HG02884 (cell line): ENCODE data around the gene SRCIN1.

Experiments used
- ATAC-seq: cut with Tn5 transposase; IDR thresholded peaks from one replicate; pipeline ENCODE4 v1.9.1; 2021; ENCODE audit warnings: mild to moderate bottlenecking, moderate library complexity; ENCODE audit not compliant: unreplicated experiment

The SRCIN1 gene

GRCh38 chr17:38601539-38602351, 4.0 kb downstream of the SRCIN1 start:
- no peak for ATAC-seq

GRCh38 chr17:38600906-38601305, 4.8 kb downstream of the SRCIN1 start:
- no peak for ATAC-seq

GRCh38 chr17:38600416-38600815, 5.3 kb downstream of the SRCIN1 start:
- ATAC-seq: no peak

- no peak for ATAC-seq
Measured at GRCh38 chr17:38599398-38599856, 6.3 kb downstream of the SRCIN1 start.

GRCh38 chr17:38598995-38599394, 6.8 kb downstream of the SRCIN1 start:
- ATAC-seq: no peak

- no peak for ATAC-seq
Measured at GRCh38 chr17:38598536-38598935, 7.2 kb downstream of the SRCIN1 start.

- no peak for ATAC-seq
Measured at GRCh38 chr17:38597375-38597774, 8.4 kb downstream of the SRCIN1 start.

- no peak for ATAC-seq
Measured at GRCh38 chr17:38596651-38597050, 9.1 kb downstream of the SRCIN1 start.

- no peak for ATAC-seq
Measured at GRCh38 chr17:38595892-38596291, 9.9 kb downstream of the SRCIN1 start.

GRCh38 chr17:38594152-38594551, 11.6 kb downstream of the SRCIN1 start:
- no peak for ATAC-seq

GRCh38 chr17:38592487-38592886, 13.3 kb downstream of the SRCIN1 start:
- ATAC-seq: no peak

GRCh38 chr17:38591759-38592241, 14.0 kb downstream of the SRCIN1 start:
- ATAC-seq: no peak

- no peak for ATAC-seq
Measured at GRCh38 chr17:38590988-38591758, 14.6 kb downstream of the SRCIN1 start.

GRCh38 chr17:38589462-38590114, 16.2 kb downstream of the SRCIN1 start:
- ATAC-seq: no peak

- ATAC-seq: no peak
Measured at GRCh38 chr17:38588788-38589174, 17.0 kb downstream of the SRCIN1 start.

- ATAC-seq: no peak
Measured at GRCh38 chr17:38587947-38588787, 17.6 kb downstream of the SRCIN1 start.

GRCh38 chr17:38587203-38587602, 18.5 kb downstream of the SRCIN1 start:
- ATAC-seq: no peak

- ATAC-seq: no peak
Measured at GRCh38 chr17:38586788-38587187, 19.0 kb downstream of the SRCIN1 start.

GRCh38 chr17:38585918-38586529, 19.7 kb downstream of the SRCIN1 start:
- no peak for ATAC-seq
